IPS DF 4.7 (cell line): ENCODE results near the gene RTN4RL1.

Source experiments
- DNase-seq: peaks from one replicate; pipeline ENCODE4 v3.0.0-alpha.2; 2013; ENCODE audit warnings: low spot score; ENCODE audit errors: extremely low read depth

The RTN4RL1 gene

GRCh38 chr17:1949754-1950153 lies 75.4 kb downstream of the RTN4RL1 start:
- no peak for DNase-seq

- no peak for DNase-seq
Measured at GRCh38 chr17:1948517-1948825, 76.7 kb downstream of the RTN4RL1 start.

GRCh38 chr17:1947743-1948516 lies 77.2 kb downstream of the RTN4RL1 start:
- DNase-seq = no peak

- DNase-seq = no peak
Measured at GRCh38 chr17:1947229-1947742, 77.8 kb downstream of the RTN4RL1 start.

GRCh38 chr17:1946021-1946932 lies 78.9 kb downstream of the RTN4RL1 start:
- no peak for DNase-seq

- no peak for DNase-seq
Measured at GRCh38 chr17:1945621-1946020, 79.5 kb downstream of the RTN4RL1 start.

GRCh38 chr17:1943436-1943831 lies 81.7 kb downstream of the RTN4RL1 start:
- DNase-seq = no peak

- no peak for DNase-seq
Measured at GRCh38 chr17:1942666-1943435, 82.3 kb downstream of the RTN4RL1 start.

- DNase-seq = no peak
Measured at GRCh38 chr17:1942066-1942365, 83.1 kb downstream of the RTN4RL1 start.

- no peak for DNase-seq
Measured at GRCh38 chr17:1941272-1942065, 83.7 kb downstream of the RTN4RL1 start.

- no peak for DNase-seq
Measured at GRCh38 chr17:1940810-1941185, 84.3 kb downstream of the RTN4RL1 start.

- DNase-seq = no peak
Measured at GRCh38 chr17:1939981-1940809, 84.9 kb downstream of the RTN4RL1 start.

- no peak for DNase-seq
Measured at GRCh38 chr17:1937461-1937860, 87.7 kb downstream of the RTN4RL1 start.

- no peak for DNase-seq
Measured at GRCh38 chr17:1936766-1937165, 88.4 kb downstream of the RTN4RL1 start.

- no peak for DNase-seq
Measured at GRCh38 chr17:1934901-1935300, 90.2 kb downstream of the RTN4RL1 start.

GRCh38 chr17:1933875-1934715 lies 91.0 kb downstream of the RTN4RL1 start:
- DNase-seq = no peak

- DNase-seq = no peak
Measured at GRCh38 chr17:1931844-1932579, 93.1 kb downstream of the RTN4RL1 start.

GRCh38 chr17:1930337-1930645 lies 94.8 kb downstream of the RTN4RL1 start:
- no peak for DNase-seq

GRCh38 chr17:1928976-1929375 lies 96.2 kb downstream of the RTN4RL1 start:
- DNase-seq = no peak
